Measurements from ENCODE around the gene GPR84. TPM values are rescaled to one million over a fixed set of nuclear protein-coding genes. Genes with fewer than 3 reads are reported as not detected.

The GPR84 gene
- total and polyA plus RNA-seq, 9 of the 15 experiments (the other 6 are each of a cell fraction or from before 2014, with no cell fraction given): 0.07 to 0.18 (median 0.11) TPM; not detected in 5

DNA sequence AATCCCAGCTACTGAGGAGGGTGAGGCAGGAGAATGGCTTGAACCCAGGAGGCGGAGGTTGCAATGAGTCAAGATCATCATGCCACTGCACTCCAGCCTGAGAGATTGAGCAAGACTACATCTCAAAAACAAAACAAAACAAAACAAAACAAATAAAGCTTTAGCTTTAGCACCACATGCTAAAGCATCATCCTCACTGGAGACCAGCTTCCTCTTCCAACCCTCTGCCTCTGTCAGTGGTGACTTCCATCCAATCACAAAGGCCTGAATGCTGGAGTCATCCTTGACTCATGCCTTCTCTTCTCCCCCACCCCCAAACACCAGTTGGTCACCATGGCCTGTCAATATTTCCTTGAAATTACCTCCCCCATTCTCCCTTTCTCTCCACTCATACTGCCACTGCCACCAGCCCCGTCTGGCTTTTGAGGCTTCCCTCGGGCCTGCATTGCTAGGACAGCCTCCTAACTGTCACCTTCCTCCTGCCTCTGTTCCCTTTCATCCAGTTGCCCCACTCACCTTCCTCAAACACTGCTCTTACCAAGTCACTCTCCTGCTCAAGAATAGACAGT lies 18.8 kb upstream of the GPR84 start (continued):
- TF ChIP-seq, protein P1, sequence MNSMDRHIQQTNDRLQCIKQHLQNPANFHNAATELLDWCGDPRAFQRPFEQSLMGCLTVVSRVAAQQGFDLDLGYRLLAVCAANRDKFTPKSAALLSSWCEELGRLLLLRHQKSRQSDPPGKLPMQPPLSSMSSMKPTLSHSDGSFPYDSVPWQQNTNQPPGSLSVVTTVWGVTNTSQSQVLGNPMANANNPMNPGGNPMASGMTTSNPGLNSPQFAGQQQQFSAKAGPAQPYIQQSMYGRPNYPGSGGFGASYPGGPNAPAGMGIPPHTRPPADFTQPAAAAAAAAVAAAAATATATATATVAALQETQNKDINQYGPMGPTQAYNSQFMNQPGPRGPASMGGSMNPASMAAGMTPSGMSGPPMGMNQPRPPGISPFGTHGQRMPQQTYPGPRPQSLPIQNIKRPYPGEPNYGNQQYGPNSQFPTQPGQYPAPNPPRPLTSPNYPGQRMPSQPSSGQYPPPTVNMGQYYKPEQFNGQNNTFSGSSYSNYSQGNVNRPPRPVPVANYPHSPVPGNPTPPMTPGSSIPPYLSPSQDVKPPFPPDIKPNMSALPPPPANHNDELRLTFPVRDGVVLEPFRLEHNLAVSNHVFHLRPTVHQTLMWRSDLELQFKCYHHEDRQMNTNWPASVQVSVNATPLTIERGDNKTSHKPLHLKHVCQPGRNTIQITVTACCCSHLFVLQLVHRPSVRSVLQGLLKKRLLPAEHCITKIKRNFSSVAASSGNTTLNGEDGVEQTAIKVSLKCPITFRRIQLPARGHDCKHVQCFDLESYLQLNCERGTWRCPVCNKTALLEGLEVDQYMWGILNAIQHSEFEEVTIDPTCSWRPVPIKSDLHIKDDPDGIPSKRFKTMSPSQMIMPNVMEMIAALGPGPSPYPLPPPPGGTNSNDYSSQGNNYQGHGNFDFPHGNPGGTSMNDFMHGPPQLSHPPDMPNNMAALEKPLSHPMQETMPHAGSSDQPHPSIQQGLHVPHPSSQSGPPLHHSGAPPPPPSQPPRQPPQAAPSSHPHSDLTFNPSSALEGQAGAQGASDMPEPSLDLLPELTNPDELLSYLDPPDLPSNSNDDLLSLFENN (IDR thresholded peaks at IDR 0.05; ENCODE audit: low read depth in 2 of 2, low read length in 2 of 2): no peak
- TF ChIP-seq, protein P2, sequence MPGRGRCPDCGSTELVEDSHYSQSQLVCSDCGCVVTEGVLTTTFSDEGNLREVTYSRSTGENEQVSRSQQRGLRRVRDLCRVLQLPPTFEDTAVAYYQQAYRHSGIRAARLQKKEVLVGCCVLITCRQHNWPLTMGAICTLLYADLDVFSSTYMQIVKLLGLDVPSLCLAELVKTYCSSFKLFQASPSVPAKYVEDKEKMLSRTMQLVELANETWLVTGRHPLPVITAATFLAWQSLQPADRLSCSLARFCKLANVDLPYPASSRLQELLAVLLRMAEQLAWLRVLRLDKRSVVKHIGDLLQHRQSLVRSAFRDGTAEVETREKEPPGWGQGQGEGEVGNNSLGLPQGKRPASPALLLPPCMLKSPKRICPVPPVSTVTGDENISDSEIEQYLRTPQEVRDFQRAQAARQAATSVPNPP (IDR thresholded peaks at IDR 0.05; ENCODE audit: borderline replicate concordance, insufficient read depth, insufficient read length): no peak
- TF ChIP-seq POLR3A (IDR thresholded peaks at IDR 0.05; ENCODE audit: borderline replicate concordance, extremely low read depth, insufficient read depth, insufficient read length) (no peak), BMI1 (IDR thresholded peaks at IDR 0.05; ENCODE audit: low read length) (no peak), ZFX (CRISPR knock-in tag; IDR thresholded peaks at IDR 0.05) (no peak), SRSF1 (IDR thresholded peaks at IDR 0.05; ENCODE audit: low read depth, low read length) (no peak), CEBPB (tag; IDR thresholded peaks at IDR 0.05) (peak; percentile 47; the same call in 1 of the 2 replicates), CCAR2 (IDR thresholded peaks at IDR 0.05; ENCODE audit: low read depth, low read length) (no peak), FOSL1 (tag; conservative IDR thresholded peaks at IDR 0.05) (peak; percentile 90), LARP7 (IDR thresholded peaks at IDR 0.05) (no peak), BHLHE40 (IDR thresholded peaks at IDR 0.05; ENCODE audit: low read length) (no peak)
- TF ChIP-seq, protein P3, sequence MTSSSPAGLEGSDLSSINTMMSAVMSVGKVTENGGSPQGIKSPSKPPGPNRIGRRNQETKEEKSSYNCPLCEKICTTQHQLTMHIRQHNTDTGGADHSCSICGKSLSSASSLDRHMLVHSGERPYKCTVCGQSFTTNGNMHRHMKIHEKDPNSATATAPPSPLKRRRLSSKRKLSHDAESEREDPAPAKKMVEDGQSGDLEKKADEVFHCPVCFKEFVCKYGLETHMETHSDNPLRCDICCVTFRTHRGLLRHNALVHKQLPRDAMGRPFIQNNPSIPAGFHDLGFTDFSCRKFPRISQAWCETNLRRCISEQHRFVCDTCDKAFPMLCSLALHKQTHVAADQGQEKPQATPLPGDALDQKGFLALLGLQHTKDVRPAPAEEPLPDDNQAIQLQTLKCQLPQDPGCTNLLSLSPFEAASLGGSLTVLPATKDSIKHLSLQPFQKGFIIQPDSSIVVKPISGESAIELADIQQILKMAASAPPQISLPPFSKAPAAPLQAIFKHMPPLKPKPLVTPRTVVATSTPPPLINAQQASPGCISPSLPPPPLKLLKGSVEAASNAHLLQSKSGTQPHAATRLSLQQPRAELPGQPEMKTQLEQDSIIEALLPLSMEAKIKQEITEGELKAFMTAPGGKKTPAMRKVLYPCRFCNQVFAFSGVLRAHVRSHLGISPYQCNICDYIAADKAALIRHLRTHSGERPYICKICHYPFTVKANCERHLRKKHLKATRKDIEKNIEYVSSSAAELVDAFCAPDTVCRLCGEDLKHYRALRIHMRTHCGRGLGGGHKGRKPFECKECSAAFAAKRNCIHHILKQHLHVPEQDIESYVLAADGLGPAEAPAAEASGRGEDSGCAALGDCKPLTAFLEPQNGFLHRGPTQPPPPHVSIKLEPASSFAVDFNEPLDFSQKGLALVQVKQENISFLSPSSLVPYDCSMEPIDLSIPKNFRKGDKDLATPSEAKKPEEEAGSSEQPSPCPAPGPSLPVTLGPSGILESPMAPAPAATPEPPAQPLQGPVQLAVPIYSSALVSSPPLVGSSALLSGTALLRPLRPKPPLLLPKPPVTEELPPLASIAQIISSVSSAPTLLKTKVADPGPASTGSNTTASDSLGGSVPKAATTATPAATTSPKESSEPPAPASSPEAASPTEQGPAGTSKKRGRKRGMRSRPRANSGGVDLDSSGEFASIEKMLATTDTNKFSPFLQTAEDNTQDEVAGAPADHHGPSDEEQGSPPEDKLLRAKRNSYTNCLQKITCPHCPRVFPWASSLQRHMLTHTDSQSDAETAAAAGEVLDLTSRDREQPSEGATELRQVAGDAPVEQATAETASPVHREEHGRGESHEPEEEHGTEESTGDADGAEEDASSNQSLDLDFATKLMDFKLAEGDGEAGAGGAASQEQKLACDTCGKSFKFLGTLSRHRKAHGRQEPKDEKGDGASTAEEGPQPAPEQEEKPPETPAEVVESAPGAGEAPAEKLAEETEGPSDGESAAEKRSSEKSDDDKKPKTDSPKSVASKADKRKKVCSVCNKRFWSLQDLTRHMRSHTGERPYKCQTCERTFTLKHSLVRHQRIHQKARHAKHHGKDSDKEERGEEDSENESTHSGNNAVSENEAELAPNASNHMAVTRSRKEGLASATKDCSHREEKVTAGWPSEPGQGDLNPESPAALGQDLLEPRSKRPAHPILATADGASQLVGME (CRISPR knock-in tag; IDR thresholded peaks at IDR 0.05): no peak
- TF ChIP-seq, protein P4, sequence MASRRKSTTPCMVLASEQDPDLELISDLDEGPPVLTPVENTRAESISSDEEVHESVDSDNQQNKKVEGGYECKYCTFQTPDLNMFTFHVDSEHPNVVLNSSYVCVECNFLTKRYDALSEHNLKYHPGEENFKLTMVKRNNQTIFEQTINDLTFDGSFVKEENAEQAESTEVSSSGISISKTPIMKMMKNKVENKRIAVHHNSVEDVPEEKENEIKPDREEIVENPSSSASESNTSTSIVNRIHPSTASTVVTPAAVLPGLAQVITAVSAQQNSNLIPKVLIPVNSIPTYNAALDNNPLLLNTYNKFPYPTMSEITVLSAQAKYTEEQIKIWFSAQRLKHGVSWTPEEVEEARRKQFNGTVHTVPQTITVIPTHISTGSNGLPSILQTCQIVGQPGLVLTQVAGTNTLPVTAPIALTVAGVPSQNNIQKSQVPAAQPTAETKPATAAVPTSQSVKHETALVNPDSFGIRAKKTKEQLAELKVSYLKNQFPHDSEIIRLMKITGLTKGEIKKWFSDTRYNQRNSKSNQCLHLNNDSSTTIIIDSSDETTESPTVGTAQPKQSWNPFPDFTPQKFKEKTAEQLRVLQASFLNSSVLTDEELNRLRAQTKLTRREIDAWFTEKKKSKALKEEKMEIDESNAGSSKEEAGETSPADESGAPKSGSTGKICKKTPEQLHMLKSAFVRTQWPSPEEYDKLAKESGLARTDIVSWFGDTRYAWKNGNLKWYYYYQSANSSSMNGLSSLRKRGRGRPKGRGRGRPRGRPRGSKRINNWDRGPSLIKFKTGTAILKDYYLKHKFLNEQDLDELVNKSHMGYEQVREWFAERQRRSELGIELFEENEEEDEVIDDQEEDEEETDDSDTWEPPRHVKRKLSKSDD (conservative IDR thresholded peaks at IDR 0.05; ENCODE audit: low read length): no peak
- TF ChIP-seq, protein P5, sequence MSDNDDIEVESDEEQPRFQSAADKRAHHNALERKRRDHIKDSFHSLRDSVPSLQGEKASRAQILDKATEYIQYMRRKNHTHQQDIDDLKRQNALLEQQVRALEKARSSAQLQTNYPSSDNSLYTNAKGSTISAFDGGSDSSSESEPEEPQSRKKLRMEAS (CRISPR knock-in tag; IDR thresholded peaks at IDR 0.05): peak; percentile 66

Measured in K562 (cell line).